ENCODE results near the gene ERVK3-1. TPM values are rescaled to one million over a fixed set of nuclear protein-coding genes. Genes with fewer than 3 reads are reported as not detected.
A peak's percentile ranks its signal among the peaks of the same experiment; 100 is the strongest.

The ERVK3-1 gene
- total and polyA plus RNA-seq, 3 experiments from 2014 or later = 84.6 to 102 (median 100) TPM

GRCh38 chr19:58274771-58275201 lies 30.4 kb upstream of the ERVK3-1 start:
- peaks cover 11% of the 10 kb centered on the region for H3K36me3 ChIP-seq (ENCODE audit: insufficient read depth, low read length)
- Mint-ChIP-seq H3K4me3 (peak overlapping the region in 1 of 7 donors; percentile 71), H3K9me3 (peaks cover 8 to 57% (median 40%) of the 10 kb centered on the region in 5 donors), H3K27ac (no peak overlapping the region), H3K27me3 (no peaks in the 10 kb centered on the region), H3K4me1 (peaks cover 24 to 34% (median 28%) of the 10 kb centered on the region in 3 donors), H3K36me3 (peaks cover 18 to 56% (median 54%) of the 10 kb centered on the region in 3 donors)
- ChIA-PET CTCF (no interaction called here), POLR2A (no interaction called here)
- DNase-seq = no peak
- no peak overlapping the region for H3K27ac ChIP-seq (ENCODE audit: low read depth, low read length)
- no peak overlapping the region for H3K4me3 ChIP-seq (ENCODE audit: low read length)
- H3K27me3 ChIP-seq (ENCODE audit: insufficient read depth, low read length, poor library complexity, severe bottlenecking) = no peaks in the 10 kb centered on the region
- H3K9me3 ChIP-seq (ENCODE audit: low read length) = peaks cover 21% of the 10 kb centered on the region
- peaks cover 6% of the 10 kb centered on the region for H3K4me1 ChIP-seq (ENCODE audit: insufficient read depth, low read length)

GRCh38 chr19:58275564-58275963 lies 29.6 kb upstream of the ERVK3-1 start:
- peaks cover 13% of the 10 kb centered on the region for H3K9me3 ChIP-seq (ENCODE audit: low read length)
- H3K4me1 ChIP-seq (ENCODE audit: insufficient read depth, low read length) = peaks cover 12% of the 10 kb centered on the region
- no peak overlapping the region for H3K4me3 ChIP-seq (ENCODE audit: low read length)
- ChIA-PET CTCF (no interaction called here), POLR2A (no interaction called here)
- peaks cover 8 to 49% (median 34%) of the 10 kb centered on the region in 5 donors for H3K9me3 Mint-ChIP-seq
- H3K27ac ChIP-seq (ENCODE audit: low read depth, low read length) = no peak overlapping the region
- H3K36me3 Mint-ChIP-seq = peaks cover 14 to 51% (median 51%) of the 10 kb centered on the region in 3 donors
- DNase-seq = no peak
- H3K27me3 Mint-ChIP-seq = no peaks in the 10 kb centered on the region
- no peaks in the 10 kb centered on the region for H3K27me3 ChIP-seq (ENCODE audit: insufficient read depth, low read length, poor library complexity, severe bottlenecking)
- H3K4me3 Mint-ChIP-seq = peak overlapping the region in 1 of 7 donors; percentile 34
- peaks cover 32 to 42% (median 36%) of the 10 kb centered on the region in 3 donors for H3K4me1 Mint-ChIP-seq
- peaks cover 11% of the 10 kb centered on the region for H3K36me3 ChIP-seq (ENCODE audit: insufficient read depth, low read length)
- no peak overlapping the region for H3K27ac Mint-ChIP-seq

GRCh38 chr19:58277197-58277596 lies 28.0 kb upstream of the ERVK3-1 start:
- Histone ChIP-seq H3K27me3 (ENCODE audit: insufficient read depth, low read length, poor library complexity, severe bottlenecking) (no peaks in the 10 kb centered on the region), H3K4me1 (ENCODE audit: insufficient read depth, low read length) (peaks cover 12% of the 10 kb centered on the region), H3K4me3 (ENCODE audit: low read length) (no peak overlapping the region), H3K9me3 (ENCODE audit: low read length) (no peaks in the 10 kb centered on the region), H3K27ac (ENCODE audit: low read depth, low read length) (no peak overlapping the region), H3K36me3 (ENCODE audit: insufficient read depth, low read length) (peaks cover 4% of the 10 kb centered on the region)
- H3K9me3 Mint-ChIP-seq = peaks cover 0 to 33% (median 18%) of the 10 kb centered on the region in 5 donors
- DNase-seq = no peak
- peaks cover 43 to 58% (median 52%) of the 10 kb centered on the region in 3 donors for H3K4me1 Mint-ChIP-seq
- H3K27ac Mint-ChIP-seq = peak overlapping the region in 4 of 8 donors; percentile 11 to 58 (median 42)
- ChIA-PET CTCF (no interaction called here), POLR2A (no interaction called here)
- peak overlapping the region in 6 of 7 donors; percentile 5 to 98 (median 81) for H3K4me3 Mint-ChIP-seq
- no peaks in the 10 kb centered on the region for H3K27me3 Mint-ChIP-seq
- peaks cover 12 to 38% (median 34%) of the 10 kb centered on the region in 3 donors for H3K36me3 Mint-ChIP-seq

- Histone ChIP-seq H3K27ac (ENCODE audit: low read depth, low read length) (peak overlapping the region; percentile 82), H3K4me1 (ENCODE audit: insufficient read depth, low read length) (peaks cover 12% of the 10 kb centered on the region), H3K4me3 (ENCODE audit: low read length) (peak overlapping the region; percentile 97), H3K36me3 (ENCODE audit: insufficient read depth, low read length) (peaks cover 4% of the 10 kb centered on the region), H3K27me3 (ENCODE audit: insufficient read depth, low read length, poor library complexity, severe bottlenecking) (no peaks in the 10 kb centered on the region), H3K9me3 (ENCODE audit: low read length) (no peaks in the 10 kb centered on the region)
- Mint-ChIP-seq H3K27ac (peak overlapping the region; percentile 65 to 98 (median 96)), H3K9me3 (peaks cover 0 to 26% (median 11%) of the 10 kb centered on the region in 5 donors), H3K27me3 (no peaks in the 10 kb centered on the region), H3K36me3 (peaks cover 12 to 37% (median 30%) of the 10 kb centered on the region in 3 donors), H3K4me1 (peaks cover 44 to 61% (median 54%) of the 10 kb centered on the region in 3 donors), H3K4me3 (peak overlapping the region; percentile 86 to 99 (median 97))
- DNase-seq = no peak
- ChIA-PET CTCF (no interaction called here), POLR2A (interaction anchor here (1.2 to 1.5 kb wide), 3 partner anchors 94 to 199 kb away, joined by 3 to 6 read pairs (median 3); partner anchors contain the start of genes ZNF274, ZNF446 and ZNF584)
Observed at GRCh38 chr19:58277748-58278540, 27.2 kb upstream of the ERVK3-1 start.

- peak; percentile 94 to 97 (median 96) for DNase-seq
- Mint-ChIP-seq H3K9me3 (peaks cover 0 to 20% (median 8%) of the 10 kb centered on the region in 5 donors), H3K36me3 (peaks cover 12 to 38% (median 30%) of the 10 kb centered on the region in 3 donors), H3K27ac (peak within 1 kb of the TSS; percentile 65 to 98 (median 96)), H3K4me3 (peak within 1 kb of the TSS; percentile 86 to 99 (median 97)), H3K27me3 (no peaks in the 10 kb centered on the region), H3K4me1 (peaks cover 44 to 61% (median 54%) of the 10 kb centered on the region in 3 donors)
- POLR2A ChIA-PET = interaction anchor here (1.2 to 1.5 kb wide), 3 partner anchors 95 to 198 kb away, joined by 3 to 6 read pairs (median 3); partner anchors contain the start of genes ZNF274, ZNF446 and ZNF584
- peaks cover 12% of the 10 kb centered on the region for H3K4me1 ChIP-seq (ENCODE audit: insufficient read depth, low read length)
- peaks cover 4% of the 10 kb centered on the region for H3K36me3 ChIP-seq (ENCODE audit: insufficient read depth, low read length)
- H3K27me3 ChIP-seq (ENCODE audit: insufficient read depth, low read length, poor library complexity, severe bottlenecking) = no peaks in the 10 kb centered on the region
- CTCF ChIA-PET = no interaction called here
- H3K27ac ChIP-seq (ENCODE audit: low read depth, low read length) = peak within 1 kb of the TSS; percentile 82
- peak within 1 kb of the TSS; percentile 97 for H3K4me3 ChIP-seq (ENCODE audit: low read length)
- no peaks in the 10 kb centered on the region for H3K9me3 ChIP-seq (ENCODE audit: low read length)
Observed at GRCh38 chr19:58278541-58279041, 26.6 kb upstream of the ERVK3-1 start, which contains the start of gene ZNF8. Gene ZNF8 (plus strand): TSS chr19:58278955. CDS start chr19:58279082, 127 bp downstream.

- Mint-ChIP-seq H3K36me3 (peaks cover 10 to 36% (median 27%) of the 10 kb centered on the region in 3 donors), H3K4me1 (peaks cover 44 to 61% (median 54%) of the 10 kb centered on the region in 3 donors), H3K9me3 (peaks cover 0 to 17% (median 6%) of the 10 kb centered on the region in 5 donors), H3K27me3 (no peaks in the 10 kb centered on the region), H3K4me3 (peak overlapping the region; percentile 86 to 99 (median 97)), H3K27ac (peak overlapping the region; percentile 65 to 98 (median 96))
- H3K27me3 ChIP-seq (ENCODE audit: insufficient read depth, low read length, poor library complexity, severe bottlenecking) = no peaks in the 10 kb centered on the region
- POLR2A ChIA-PET = interaction anchor here (0.6 to 1.5 kb wide), 4 partner anchors 95 to 284 kb away, joined by 3 to 6 read pairs (median 3); partner anchors contain the start of genes ZNF274, ZNF446 and ZNF584
- peaks cover 12% of the 10 kb centered on the region for H3K4me1 ChIP-seq (ENCODE audit: insufficient read depth, low read length)
- peaks cover 3% of the 10 kb centered on the region for H3K36me3 ChIP-seq (ENCODE audit: insufficient read depth, low read length)
- CTCF ChIA-PET = interaction anchor here (0.9 kb wide), 1 partner anchor 240 kb away, joined by 3 read pairs; the partner anchor contains the start of gene ZBTB45
- peak in 4 of 5 donors; percentile 11 to 58 (median 27) for DNase-seq
- H3K27ac ChIP-seq (ENCODE audit: low read depth, low read length) = peak overlapping the region; percentile 82
- H3K9me3 ChIP-seq (ENCODE audit: low read length) = no peaks in the 10 kb centered on the region
- H3K4me3 ChIP-seq (ENCODE audit: low read length) = peak overlapping the region; percentile 97
Observed at GRCh38 chr19:58279042-58279924, 25.9 kb upstream of the ERVK3-1 start.

GRCh38 chr19:58279925-58280316 lies 25.3 kb upstream of the ERVK3-1 start:
- no peak for DNase-seq
- Histone ChIP-seq H3K27me3 (ENCODE audit: insufficient read depth, low read length, poor library complexity, severe bottlenecking) (no peaks in the 10 kb centered on the region), H3K36me3 (ENCODE audit: insufficient read depth, low read length) (no peaks in the 10 kb centered on the region), H3K4me3 (ENCODE audit: low read length) (peak overlapping the region; percentile 97), H3K4me1 (ENCODE audit: insufficient read depth, low read length) (peaks cover 12% of the 10 kb centered on the region), H3K27ac (ENCODE audit: low read depth, low read length) (peak overlapping the region; percentile 82), H3K9me3 (ENCODE audit: low read length) (no peaks in the 10 kb centered on the region)
- H3K4me3 Mint-ChIP-seq = peak overlapping the region; percentile 86 to 99 (median 97)
- H3K9me3 Mint-ChIP-seq = peaks cover 0 to 12% (median 3%) of the 10 kb centered on the region in 5 donors
- H3K27ac Mint-ChIP-seq = peak overlapping the region; percentile 3 to 97 (median 95)
- peaks cover 43 to 58% (median 54%) of the 10 kb centered on the region in 3 donors for H3K4me1 Mint-ChIP-seq
- peaks cover 6 to 33% (median 21%) of the 10 kb centered on the region in 3 donors for H3K36me3 Mint-ChIP-seq
- ChIA-PET POLR2A (interaction anchor here (0.6 kb wide), 1 partner anchor 284 kb away, joined by 3 read pairs; no protein-coding TSS in a partner anchor), CTCF (interaction anchor here (0.9 kb wide), 1 partner anchor 240 kb away, joined by 3 read pairs; the partner anchor contains the start of gene ZBTB45)
- no peaks in the 10 kb centered on the region for H3K27me3 Mint-ChIP-seq
